DOHH2 (cell line): ENCODE data around the gene FN1.
"Not testable (repeated sequence)": the region's sequence is repeated elsewhere in the genome, so short reads cannot be mapped to it uniquely, and the experiment has no call there.

Experiments
- H3F3A ChIP-seq: fragments of 200-600 bp; sonication (generic), shearing (Covaris generic); 2 replicates; pipeline ENCODE4 v1.6.0; 2016; ENCODE audit warnings: antibody characterized with exemption, mild to moderate bottlenecking; ENCODE audit not compliant: control insufficient read depth, insufficient read depth
- H3K27ac ChIP-seq: fragments of 200-600 bp; sonication (generic); 2 replicates; pipeline ENCODE4 v1.5.1; 2014; ENCODE audit warnings: low read depth, mild to moderate bottlenecking, low read length, moderate library complexity
- H3K27me3 ChIP-seq: fragments of 200-600 bp; sonication (generic); 2 replicates; pipeline ENCODE4 v1.6.1; 2014; ENCODE audit warnings: mild to moderate bottlenecking, low read length, mixed read lengths; ENCODE audit not compliant: control insufficient read depth
- H3K36me3 ChIP-seq: fragments of 200-600 bp; sonication (generic); 2 replicates; pipeline ENCODE4 v1.6.1; 2014; ENCODE audit warnings: mild to moderate bottlenecking, low read length, moderate library complexity, mixed read lengths; ENCODE audit not compliant: control insufficient read depth
- H3K4me1 ChIP-seq: fragments of 200-600 bp; sonication (generic); 2 replicates; pipeline ENCODE4 v1.6.1; 2014; ENCODE audit warnings: mild to moderate bottlenecking, low read length, mixed read lengths; ENCODE audit not compliant: control insufficient read depth
- H3K4me2 ChIP-seq: fragments of 200-600 bp; sonication (generic); 2 replicates; pipeline ENCODE4 v1.6.0; 2014; ENCODE audit warnings: mild to moderate bottlenecking, low read length, moderate library complexity
- H3K4me3 ChIP-seq: fragments of 200-600 bp; sonication (generic); 2 replicates; pipeline ENCODE4 v1.5.1; 2014; ENCODE audit warnings: mild to moderate bottlenecking, low read length, mixed read lengths
- H3K79me2 ChIP-seq: fragments of 200-600 bp; sonication (generic); 2 replicates; pipeline ENCODE4 v1.6.1; 2014; ENCODE audit warnings: mild to moderate bottlenecking, low read length, mixed read lengths; ENCODE audit not compliant: control insufficient read depth
- H3K9me2 ChIP-seq: fragments of 200-600 bp; sonication (generic); replicated peaks from 2 replicates; pipeline ENCODE4 v1.6.1; 2014; ENCODE audit warnings: mild to moderate bottlenecking, low read length, mixed read lengths; ENCODE audit not compliant: control insufficient read depth
- H3K9me3 ChIP-seq: fragments of 200-600 bp; sonication (generic); 2 replicates; pipeline ENCODE4 v1.6.1; 2014; ENCODE audit warnings: antibody characterized with exemption, low read length, mixed read lengths; ENCODE audit not compliant: control insufficient read depth, insufficient read depth
- H4K20me1 ChIP-seq: fragments of 200-600 bp; sonication (generic); 2 replicates; pipeline ENCODE4 v1.6.0; 2014; ENCODE audit warnings: low read depth, mild to moderate bottlenecking, antibody characterized with exemption, low read length, moderate library complexity; ENCODE audit not compliant: control insufficient read depth, insufficient read depth
- CTCF ChIP-seq: fragments of 200-600 bp; sonication (generic); IDR thresholded peaks from one replicate; pipeline ENCODE4 v1.5.1; 2014; ENCODE audit warnings: antibody characterized with exemption, mild to moderate bottlenecking, low read depth, low read length; ENCODE audit not compliant: poor library complexity, severe bottlenecking
- EZH2phosphoT487 ChIP-seq: fragments of 200-600 bp; sonication (generic); IDR thresholded peaks from 2 replicates; pipeline ENCODE4 v1.6.1; 2017; ENCODE audit warnings: borderline replicate concordance, mild to moderate bottlenecking, antibody characterized with exemption, low read length, moderate library complexity, mixed read lengths

The FN1 gene

GRCh38 chr2:215411941-215412743 lies 23.7 kb downstream of the FN1 start:
- no peak overlapping the region for H3K4me2 ChIP-seq
- H3K9me3 ChIP-seq: no peaks in the 10 kb centered on the region
- no peaks in the 10 kb centered on the region for H3F3A ChIP-seq
- H3K4me1 ChIP-seq: no peaks in the 10 kb centered on the region
- TF ChIP-seq EZH2phosphoT487 (no peak), CTCF (no peak)
- H3K36me3 ChIP-seq: no peaks in the 10 kb centered on the region
- H3K9me2 ChIP-seq: no peaks in the 10 kb centered on the region
- H4K20me1 ChIP-seq: no peaks in the 10 kb centered on the region
- no peak overlapping the region for H3K27ac ChIP-seq
- no peak overlapping the region for H3K4me3 ChIP-seq
- no peaks in the 10 kb centered on the region for H3K79me2 ChIP-seq
- H3K27me3 ChIP-seq: peaks cover 7% of the 10 kb centered on the region

- no peak overlapping the region for H3K27ac ChIP-seq
- H3K9me3 ChIP-seq: no peaks in the 10 kb centered on the region
- H3K27me3 ChIP-seq: peaks cover 9% of the 10 kb centered on the region
- no peaks in the 10 kb centered on the region for H3K36me3 ChIP-seq
- H3K4me3 ChIP-seq: no peak overlapping the region
- H3K4me2 ChIP-seq: no peak overlapping the region
- H3F3A ChIP-seq: no peaks in the 10 kb centered on the region
- H3K79me2 ChIP-seq: no peaks in the 10 kb centered on the region
- TF ChIP-seq EZH2phosphoT487 (no peak), CTCF (no peak)
- no peaks in the 10 kb centered on the region for H3K4me1 ChIP-seq
- no peaks in the 10 kb centered on the region for H3K9me2 ChIP-seq
- H4K20me1 ChIP-seq: no peaks in the 10 kb centered on the region
Measured at GRCh38 chr2:215410932-215411285, 25.0 kb downstream of the FN1 start.

- H4K20me1 ChIP-seq, H3K9me3 ChIP-seq, H3K4me3 ChIP-seq, H3K27ac ChIP-seq, H3K4me1 ChIP-seq, H3K79me2 ChIP-seq, H3K36me3 ChIP-seq, H3K27me3 ChIP-seq, H3K9me2 ChIP-seq, H3F3A ChIP-seq, H3K4me2 ChIP-seq: not testable (repeated sequence)
Measured at GRCh38 chr2:215410181-215410931, 25.5 kb downstream of the FN1 start.
